GM12878 (cell line): ENCODE results near the gene ASB10. TPM values are rescaled to one million over a fixed set of nuclear protein-coding genes. Genes with fewer than 3 reads are reported as not detected.
A peak's percentile ranks its signal among the peaks of the same experiment; 100 is the strongest.

Source experiments
- ATAC-seq: fragments of 200-7000 bp; cut with Tn5 transposase; 3 replicates; pipeline ENCODE4 v1.9.1; 2020; ENCODE audit warnings: mild to moderate bottlenecking, moderate library complexity
- BruUV-seq: library from RNA; stranded (reverse); fragments of 400-500 nt; replicated peaks from 2 replicates; lab custom pipeline; 2021; lab: Mats Ljungman, UMichigan
- CTCF ChIA-PET: fragments of 300-600 bp; sonication (Branson Sonifier 250); formaldehyde crosslinking; extraction: SDS; loops from one replicate; lab custom pipeline; 2021; ENCODE audit warnings: inconsistent platforms; lab: Yijun Ruan, JAX
- POLR2A ChIA-PET: fragments of 350-600 bp; formaldehyde crosslinking; extraction: SDS; loops from one replicate; lab custom pipeline; 2021; ENCODE audit warnings: inconsistent platforms; lab: Charles Lee
- RAD21 ChIA-PET: fragments of 300-600 bp; sonication (Branson Sonifier 250); formaldehyde crosslinking; loops from one replicate; lab custom pipeline; 2023; ENCODE audit warnings: antibody characterized with exemption; ENCODE audit not compliant: unreplicated experiment; lab: Charles Lee
- SMC1A ChIA-PET: fragments of 300-600 bp; sonication (Branson Sonifier 250); formaldehyde crosslinking; loops from one replicate; lab custom pipeline; 2023; ENCODE audit not compliant: unreplicated experiment, uncharacterized antibody; lab: Charles Lee
- DNase-seq: peaks from one replicate; pipeline ENCODE4 v3.0.0-alpha.2; 2011; ENCODE audit warnings: low read depth, low spot score
- FAIRE-seq: peaks from 3 replicates; lab custom pipeline; 2011; peaks lifted over from hg19 to GRCh38; lab: Jason Lieb, UNC
- H2AFZ ChIP-seq: 2 replicates; pipeline ENCODE4 v1.6.0; 2011; ENCODE audit warnings: low read depth, low read length, control low read depth; ENCODE audit not compliant: control insufficient read depth
- H3K27ac ChIP-seq: 2 replicates; pipeline ENCODE4 v1.5.1; 2011; ENCODE audit warnings: control low read depth; ENCODE audit not compliant: control insufficient read depth, insufficient read depth
- H3K27me3 ChIP-seq, 2 experiments: replicated peaks in 1 of 2; 2 replicates each; pipeline versions ENCODE4 v1.6.0 to v1.6.1; 2011; ENCODE audit warnings: low read length in 1 of 2; ENCODE audit not compliant: control insufficient read depth in 2 of 2, insufficient read depth in 2 of 2
- H3K36me3 ChIP-seq, 2 experiments: 2 replicates each; pipeline ENCODE4 v1.5.1; 2011; ENCODE audit warnings: low read length in 1 of 2; ENCODE audit not compliant: control insufficient read depth in 2 of 2, insufficient read depth in 2 of 2
- H3K4me1 ChIP-seq: 2 replicates; pipeline ENCODE4 v1.6.1; 2011; ENCODE audit warnings: mild to moderate bottlenecking, low read length, moderate library complexity, mixed read lengths; ENCODE audit not compliant: control insufficient read depth, insufficient read depth
- H3K4me2 ChIP-seq: 2 replicates; pipeline ENCODE4 v1.6.0; 2011; ENCODE audit warnings: control low read depth; ENCODE audit not compliant: control insufficient read depth, insufficient read depth
- H3K4me3 ChIP-seq: fragments of 200-600 bp; sonication (generic); 2 replicates; pipeline ENCODE4 v1.5.1; 2016
- H3K79me2 ChIP-seq: 2 replicates; pipeline ENCODE4 v1.6.0; 2011; ENCODE audit warnings: low read length; ENCODE audit not compliant: control insufficient read depth, insufficient read depth
- H3K9ac ChIP-seq: 2 replicates; pipeline ENCODE4 v1.8.0; 2011; ENCODE audit warnings: low read length, control low read depth, mixed read lengths; ENCODE audit not compliant: control insufficient read depth, insufficient read depth
- H3K9me3 ChIP-seq: replicated peaks from 3 replicates; pipeline ENCODE4 v1.5.1; 2011; ENCODE audit warnings: mild to moderate bottlenecking, low read length; ENCODE audit not compliant: control insufficient read depth, insufficient read depth
- H4K20me1 ChIP-seq: 2 replicates; pipeline ENCODE4 v1.6.0; 2011; ENCODE audit not compliant: control insufficient read depth, insufficient read depth
- ATF7 ChIP-seq: fragments of 450-650 bp; IDR thresholded peaks from 2 replicates; pipeline ENCODE4 v1.6.1; 2016; ENCODE audit warnings: low read depth, mild to moderate bottlenecking
- CEBPB ChIP-seq, 2 experiments: fragments of 150-350 bp in 1 of 2; IDR thresholded peaks; 2 replicates each; pipeline ENCODE4 v1.6.1; 2012 to 2014; ENCODE audit warnings: low read depth in 2 of 2, low read length in 2 of 2, borderline replicate concordance in 1 of 2, inconsistent platforms in 1 of 2
- EZH2 ChIP-seq: IDR thresholded peaks from 2 replicates; pipeline ENCODE4 v1.6.1; 2012; ENCODE audit warnings: low read depth, mild to moderate bottlenecking, control low read depth, inconsistent platforms, low read length, borderline replicate concordance; ENCODE audit not compliant: control insufficient read depth
- FOXM1 ChIP-seq: IDR thresholded peaks from 2 replicates; pipeline ENCODE4 v1.6.1; 2012; ENCODE audit warnings: low read depth, mild to moderate bottlenecking, inconsistent platforms, low read length, moderate library complexity
- IRF3 ChIP-seq: fragments of 450-650 bp; IDR thresholded peaks from 2 replicates; pipeline ENCODE4 v1.6.1; 2014; ENCODE audit warnings: mild to moderate bottlenecking
- KLF5 ChIP-seq: fragments of 450-650 bp; IDR thresholded peaks from 2 replicates; pipeline ENCODE4 v1.6.1; 2014; ENCODE audit warnings: mild to moderate bottlenecking; ENCODE audit not compliant: partially characterized antibody
- PKNOX1 ChIP-seq: fragments of 450-650 bp; IDR thresholded peaks from 2 replicates; pipeline ENCODE4 v1.6.1; 2016; ENCODE audit warnings: mild to moderate bottlenecking
- POLR2A ChIP-seq: IDR thresholded peaks from 2 replicates; pipeline ENCODE4 v1.6.1; 2011; ENCODE audit warnings: low read depth, mild to moderate bottlenecking, low read length
- RBBP5 ChIP-seq: fragments of 200-600 bp; sonication (generic); conservative IDR thresholded peaks from 2 replicates; pipeline ENCODE4 v1.6.1; 2016
- YY1 ChIP-seq: IDR thresholded peaks from 2 replicates; pipeline ENCODE4 v1.6.1; 2011; ENCODE audit warnings: low read depth, mild to moderate bottlenecking, low read length
- ZNF24 ChIP-seq: fragments of 450-650 bp; IDR thresholded peaks from 2 replicates; pipeline ENCODE4 v1.6.1; 2017; ENCODE audit warnings: antibody characterized with exemption, mild to moderate bottlenecking
- WGBS: methylation state at CpG from one replicate; pipeline ENCODE4 v1.1.6; 2016; ENCODE audit warnings: low lambda C conversion rate; ENCODE audit not compliant: insufficient replicate concordance, insufficient coverage; ENCODE audit errors: missing lambda C conversion rate; 5-methylcytosine and 5-hydroxymethylcytosine counted together
- in situ Hi-C: fragments of 300-500 bp; cut with MboI; formaldehyde crosslinking; loops from 9 replicates; pipeline ENCODE4 v1.14.3; 2018; ENCODE audit warnings: mixed read lengths
- intact Hi-C: fragments of 100-400 bp; cut with micrococcal nuclease; formaldehyde crosslinking; loops from one replicate; pipeline ENCODE4 v1.14.2; 2022; ENCODE audit not compliant: unreplicated experiment
- polyA plus RNA-seq, 11 experiments: library from polyadenylated mRNA; depleted of rRNA in 4 of 11; unstranded in 6 of 11; stranded (reverse) in 5 of 11; fragments of >200 nt; fragmentation: Nextera tagmentation in 4 of 11; fragmentation: Illumina TruSeq in 1 of 11; extraction: Ambion mirVana in 4 of 11; extraction: Trizol in 1 of 11; gene quantifications; 1 replicate in 1 of 11; 2 replicates in 10 of 11; pipeline versions ENCODE4 v1.2.1 to v1.2.3, GENCODE V29; 2011 to 2016; ENCODE audit warnings: inconsistent platforms in 2 of 11, missing spikeins in 2 of 11, low read depth in 1 of 11
- total RNA-seq, 4 experiments: library from RNA; depleted of rRNA in 3 of 4; stranded (reverse); fragments of >200 nt in 3 of 4; fragmentation: Illumina TruSeq in 1 of 4; extraction: Trizol in 1 of 4; gene quantifications; 2 replicates each; pipeline versions ENCODE4 v1.2.1 to v1.2.3, GENCODE V29; 2013 to 2021
- TF ChIP-seq, protein P1 (sequence below): IDR thresholded peaks from 2 replicates; pipeline ENCODE4 v1.6.1; 2012; ENCODE audit warnings: low read depth, low read length, improper control_type of control experiment

The ASB10 gene
- total and polyA plus RNA-seq, 10 of the 15 experiments (the other 5 are each of a cell fraction or from before 2014, with no cell fraction given): not detected

DNA sequence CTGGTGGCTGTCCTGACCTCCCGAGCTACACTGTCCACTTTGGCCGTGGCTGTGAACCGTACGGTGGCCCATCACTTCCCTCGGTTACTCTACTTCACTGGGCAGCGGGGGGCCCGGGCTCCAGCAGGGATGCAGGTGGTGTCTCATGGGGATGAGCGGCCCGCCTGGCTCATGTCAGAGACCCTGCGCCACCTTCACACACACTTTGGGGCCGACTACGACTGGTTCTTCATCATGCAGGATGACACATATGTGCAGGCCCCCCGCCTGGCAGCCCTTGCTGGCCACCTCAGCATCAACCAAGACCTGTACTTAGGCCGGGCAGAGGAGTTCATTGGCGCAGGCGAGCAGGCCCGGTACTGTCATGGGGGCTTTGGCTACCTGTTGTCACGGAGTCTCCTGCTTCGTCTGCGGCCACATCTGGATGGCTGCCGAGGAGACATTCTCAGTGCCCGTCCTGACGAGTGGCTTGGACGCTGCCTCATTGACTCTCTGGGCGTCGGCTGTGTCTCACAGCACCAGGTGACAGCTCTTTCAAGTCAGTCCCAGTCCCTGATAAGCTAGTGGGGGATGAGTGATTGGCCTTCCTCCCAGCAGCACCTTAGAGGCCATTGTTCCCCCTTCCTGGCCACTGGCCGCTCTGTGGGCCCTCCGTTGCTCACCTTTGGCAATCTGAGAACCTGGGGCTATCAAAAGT lies 48.2 kb upstream of the ASB10 start:
- Histone ChIP-seq H4K20me1 (no peaks in the 10 kb centered on the region), H3K4me2 (no peak overlapping the region), H3K36me3 (peaks cover 0 to 13% of the 10 kb centered on the region in 2 experiments; a peak in 3 of 4 replicates), H3K9me3 (no peaks in the 10 kb centered on the region), H3K79me2 (peaks cover 35% of the 10 kb centered on the region), H3K27ac (no peak overlapping the region), H3K27me3 (no peaks in the 10 kb centered on the region), H3K4me1 (peaks cover 5% of the 10 kb centered on the region), H3K4me3 (no peak overlapping the region), H2AFZ (no peak overlapping the region), H3K9ac (no peak overlapping the region)
- intact Hi-C loops (no loop called here), in situ Hi-C loops (no loop called here)
- no peak for FAIRE-seq
- ChIA-PET CTCF (interaction anchor here (4.8 kb wide), 1 partner anchor 8 kb away, joined by 52 read pairs; no protein-coding TSS in a partner anchor), RAD21 (no interaction called here), SMC1A (interaction anchor here (3.9 kb wide), 1 partner anchor 8 kb away, joined by 20 read pairs; no protein-coding TSS in a partner anchor), POLR2A (interaction anchor here (0.7 kb wide), 1 partner anchor 8 kb away, joined by 3 read pairs; no protein-coding TSS in a partner anchor)
- 97% methylated on average over 25 of the region's 28 CpGs for WGBS
- ATAC-seq: no peak
- no peak for DNase-seq
- BruUV-seq: no TSS peak
- TF ChIP-seq POLR2A: peak; percentile 49; the same call in 1 of the 2 replicates
- TF ChIP-seq KLF5: no peak

GRCh38 chr7:151233804-151234203 lies 46.8 kb upstream of the ASB10 start:
- Histone ChIP-seq H2AFZ (no peak overlapping the region), H3K36me3 (peaks cover 0 to 11% of the 10 kb centered on the region in 2 experiments; a peak in 3 of 4 replicates), H3K27me3 (no peaks in the 10 kb centered on the region), H3K9ac (peak overlapping the region; percentile 98), H3K4me2 (peak overlapping the region; percentile 79), H3K79me2 (peaks cover 35% of the 10 kb centered on the region), H4K20me1 (no peaks in the 10 kb centered on the region), H3K27ac (peak overlapping the region; percentile 88), H3K4me1 (peaks cover 5% of the 10 kb centered on the region; the same call in 1 of the 2 replicates), H3K4me3 (peak overlapping the region; percentile 86), H3K9me3 (no peaks in the 10 kb centered on the region)
- no TSS peak for BruUV-seq
- CTCF ChIA-PET: interaction anchor here (1.2 to 4.8 kb wide), 3 partner anchors 10 to 206 kb away, joined by 3 to 52 read pairs (median 4); partner anchors contain the start of gene ABCB8
- SMC1A ChIA-PET: interaction anchor here (3.9 kb wide), 1 partner anchor 9 kb away, joined by 20 read pairs; no protein-coding TSS in a partner anchor
- WGBS: 85% methylated on average over 9 of the region's 9 CpGs
- FAIRE-seq (no peak), ATAC-seq (no peak), DNase-seq (no peak)
- POLR2A ChIA-PET: no interaction called here
- RAD21 ChIA-PET: no interaction called here
- intact Hi-C loops (no loop called here), in situ Hi-C loops (no loop called here)
- TF ChIP-seq ATF7 (no peak), YY1 (no peak), CEBPB (IDR thresholded peaks at IDR 0.05; ENCODE audit: borderline replicate concordance in 1 of 2, low read depth in 2 of 2, low read length in 2 of 2) (no peak), IRF3 (no peak), PKNOX1 (no peak), RBBP5 (no peak), EZH2 (no peak), FOXM1 (no peak), ZNF24 (no peak)
- TF ChIP-seq, protein P1, sequence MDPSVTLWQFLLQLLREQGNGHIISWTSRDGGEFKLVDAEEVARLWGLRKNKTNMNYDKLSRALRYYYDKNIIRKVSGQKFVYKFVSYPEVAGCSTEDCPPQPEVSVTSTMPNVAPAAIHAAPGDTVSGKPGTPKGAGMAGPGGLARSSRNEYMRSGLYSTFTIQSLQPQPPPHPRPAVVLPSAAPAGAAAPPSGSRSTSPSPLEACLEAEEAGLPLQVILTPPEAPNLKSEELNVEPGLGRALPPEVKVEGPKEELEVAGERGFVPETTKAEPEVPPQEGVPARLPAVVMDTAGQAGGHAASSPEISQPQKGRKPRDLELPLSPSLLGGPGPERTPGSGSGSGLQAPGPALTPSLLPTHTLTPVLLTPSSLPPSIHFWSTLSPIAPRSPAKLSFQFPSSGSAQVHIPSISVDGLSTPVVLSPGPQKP: no peak
